CD4-positive, alpha-beta T cell treated with Interleukin-4 for 4 hours (primary cell): Measurements from ENCODE around the gene PSMB10.

Experiments used
- DNase-seq: peaks from one replicate; pipeline ENCODE4 v3.0.0-alpha.2; 2020

PSMB10 gene

DNA sequence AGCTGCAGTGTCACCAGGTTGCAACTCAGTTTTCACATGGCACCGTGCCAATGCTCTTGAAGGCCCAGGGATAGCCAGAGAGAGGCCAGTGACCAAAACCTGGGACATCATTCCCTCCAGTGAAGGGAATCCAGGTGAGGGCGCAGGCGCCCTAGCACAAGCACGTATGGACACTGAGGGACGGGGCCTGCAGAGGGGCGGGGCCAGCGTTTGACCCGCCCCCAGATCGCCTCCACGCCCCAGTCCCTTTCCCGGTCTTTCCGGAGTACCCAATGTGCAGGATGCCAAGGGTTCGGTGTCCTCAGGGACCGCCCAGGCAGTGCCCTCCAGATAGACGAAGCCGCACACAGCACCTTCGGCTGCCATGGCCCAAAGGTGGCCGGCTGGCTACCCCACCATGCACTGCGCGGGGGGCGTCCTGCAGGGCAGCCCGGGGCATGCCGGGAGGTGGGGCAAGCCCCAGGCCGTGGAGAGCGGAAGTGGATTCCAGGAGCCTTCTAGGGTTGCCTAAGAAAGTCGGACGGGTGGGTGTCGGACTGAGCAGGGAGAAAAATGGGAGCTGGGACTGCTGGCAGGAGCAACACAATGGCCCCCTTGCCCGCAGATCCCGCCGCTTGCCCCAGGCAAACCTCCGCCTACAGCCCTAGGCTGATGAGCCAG, 27.1 kb upstream of the PSMB10 start:
- no peak for DNase-seq

DNA sequence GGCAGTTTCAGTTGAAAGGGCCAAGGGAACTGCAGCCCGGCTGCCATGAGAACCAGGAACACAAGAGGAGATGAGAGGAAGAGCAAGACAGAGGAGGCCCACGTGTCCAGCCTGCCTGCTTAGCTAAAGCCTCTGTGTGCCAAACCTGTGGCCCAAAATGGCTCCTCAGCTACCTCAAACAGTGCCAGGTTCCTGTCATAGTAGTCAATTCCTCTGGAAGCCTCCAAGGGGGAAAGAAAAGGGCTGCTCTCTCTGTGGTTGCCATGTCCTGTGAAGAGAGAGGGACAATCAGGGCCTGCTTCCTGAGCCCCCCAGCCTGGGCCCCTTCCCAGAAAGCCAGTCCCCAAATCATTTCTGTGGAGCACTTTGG, 26.6 kb upstream of the PSMB10 start:
- no peak for DNase-seq

DNA sequence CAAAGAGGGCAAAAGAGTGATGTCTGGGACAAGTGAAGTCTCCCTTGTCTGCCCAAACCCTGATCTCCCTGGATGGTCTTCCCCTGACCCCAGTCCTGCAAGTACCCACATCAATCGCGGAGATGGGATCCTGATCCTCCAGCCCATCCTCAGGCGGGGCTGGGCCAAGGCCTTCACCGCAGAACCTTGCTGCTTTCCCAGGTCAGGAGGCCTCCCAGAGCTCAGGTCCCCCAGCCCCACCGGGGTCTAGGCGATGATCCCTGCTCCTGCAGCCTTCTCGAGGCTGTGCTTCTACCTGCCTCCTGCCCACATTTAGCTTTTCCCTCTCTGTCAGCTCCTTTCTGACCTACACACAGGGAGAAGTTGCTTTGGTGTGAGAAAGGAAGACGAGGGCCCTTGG, 25.5 kb upstream of the PSMB10 start:
- DNase-seq, result no peak

GRCh38 chr16:67961551-67961957, 24.9 kb upstream of the PSMB10 start:
- DNase-seq, result no peak

DNA sequence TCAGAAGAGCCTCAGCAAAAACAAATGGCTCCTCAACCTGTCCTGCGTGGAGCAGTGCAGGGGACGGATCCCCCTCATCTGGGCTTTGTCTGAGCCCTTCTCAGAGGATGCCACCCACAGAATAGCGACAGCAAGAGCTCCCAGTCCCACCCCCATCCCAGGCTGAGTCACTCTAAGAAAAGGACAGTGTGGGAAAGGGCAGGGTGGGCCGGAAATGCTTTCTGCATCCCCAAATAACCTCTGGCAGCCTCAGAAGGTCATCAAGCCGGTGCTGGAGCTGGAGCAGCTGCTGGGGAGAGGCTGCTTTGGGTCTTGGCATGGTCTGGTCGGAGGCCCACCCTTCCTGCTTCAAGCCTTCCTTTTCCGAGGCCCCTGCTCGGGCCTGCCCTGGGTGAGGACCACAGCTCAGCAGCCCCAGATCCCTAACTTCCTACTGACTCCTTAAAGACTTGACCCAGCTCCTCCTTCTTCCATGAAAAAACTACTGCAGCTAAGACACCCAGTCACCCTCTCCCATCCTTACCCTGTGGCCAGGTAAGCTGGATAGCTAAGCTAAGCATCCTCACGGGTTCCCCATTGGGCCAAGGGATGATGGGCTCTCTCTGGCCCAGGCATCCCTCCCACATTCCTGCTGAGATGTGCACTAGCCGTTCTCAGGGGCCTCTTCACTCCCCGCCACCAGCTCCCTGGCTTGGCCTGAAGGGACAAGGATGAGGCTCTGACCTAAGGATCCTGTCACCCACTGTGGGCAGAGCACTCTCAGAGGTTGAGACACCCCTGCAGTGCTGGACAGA, 23.1 kb upstream of the PSMB10 start:
- DNase-seq, result no peak

DNA sequence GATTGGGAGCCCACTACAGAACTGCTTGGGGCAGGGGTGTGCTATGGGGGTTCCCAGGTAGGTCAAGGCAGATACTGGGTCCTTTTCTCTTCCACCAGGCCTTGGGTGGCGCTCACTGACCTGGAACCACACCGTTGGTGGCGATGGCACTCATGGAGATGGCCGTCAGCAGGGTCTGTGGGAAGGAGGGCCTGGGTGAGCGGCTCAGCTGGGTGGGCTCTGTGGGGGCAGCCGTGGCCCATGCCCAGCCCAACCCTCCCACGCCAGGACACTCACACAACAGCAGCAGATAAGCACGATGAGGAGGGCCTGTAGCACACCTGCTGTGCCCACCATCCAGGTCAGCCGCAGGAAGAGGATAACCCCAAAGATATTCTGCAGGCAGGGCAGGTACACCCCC, 21.0 kb upstream of the PSMB10 start:
- no peak for DNase-seq

GRCh38 chr16:67954421-67955196, 18.0 kb upstream of the PSMB10 start:
- no peak for DNase-seq

DNA sequence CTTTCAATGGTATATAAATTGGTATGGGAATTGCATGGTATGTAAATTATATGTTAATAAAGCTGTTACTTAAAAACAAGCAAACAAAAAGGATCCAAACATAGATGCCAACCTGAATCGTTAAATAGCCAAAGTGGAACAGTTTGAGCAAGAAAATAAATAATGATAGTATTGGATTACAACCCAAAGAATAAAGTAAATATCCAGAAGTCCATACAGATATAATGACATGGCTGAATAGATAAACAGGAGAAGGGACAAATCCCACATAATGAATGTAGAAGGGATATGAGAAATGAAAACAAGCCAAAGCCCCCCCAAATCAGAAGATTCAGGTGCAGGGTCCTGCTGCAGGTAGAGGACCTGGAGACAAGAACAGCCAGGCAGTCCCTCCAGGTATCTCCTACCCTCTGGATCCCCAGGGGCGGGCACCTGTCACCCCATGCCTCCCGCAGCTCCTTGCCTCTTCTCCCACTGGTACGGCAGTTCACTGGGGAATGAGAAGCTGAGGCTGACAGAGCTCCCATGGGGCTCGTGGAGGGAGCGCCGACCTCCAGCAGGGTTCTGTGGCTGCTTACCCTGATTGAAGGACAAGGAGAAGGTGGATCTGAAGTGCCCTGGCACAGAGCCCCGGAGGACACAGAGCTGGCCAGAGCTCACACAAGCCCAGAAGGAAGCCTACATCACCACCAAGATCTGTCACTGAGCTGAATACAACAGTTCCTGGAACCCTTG, 17.2 kb upstream of the PSMB10 start:
- no peak for DNase-seq

DNA sequence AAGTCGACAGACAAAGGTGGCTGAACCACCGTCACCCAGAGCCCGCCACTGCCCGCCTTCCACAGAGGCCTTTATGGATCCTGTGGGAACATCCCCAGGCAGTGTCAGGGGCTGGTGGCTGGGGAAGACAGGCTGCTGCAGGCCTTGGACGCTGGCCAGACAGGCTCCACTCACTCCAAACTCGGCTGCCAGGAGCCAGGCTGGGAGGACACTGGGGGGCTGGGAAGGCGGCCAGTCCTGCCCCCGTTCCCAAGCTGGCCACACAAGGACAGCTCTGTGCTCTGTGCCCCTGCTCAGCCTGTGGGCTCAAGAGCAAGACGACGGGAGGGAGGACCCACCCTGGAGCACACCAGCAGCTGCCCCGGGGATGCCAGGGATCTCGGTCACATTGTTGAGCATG, 14.8 kb upstream of the PSMB10 start:
- no peak for DNase-seq

DNA sequence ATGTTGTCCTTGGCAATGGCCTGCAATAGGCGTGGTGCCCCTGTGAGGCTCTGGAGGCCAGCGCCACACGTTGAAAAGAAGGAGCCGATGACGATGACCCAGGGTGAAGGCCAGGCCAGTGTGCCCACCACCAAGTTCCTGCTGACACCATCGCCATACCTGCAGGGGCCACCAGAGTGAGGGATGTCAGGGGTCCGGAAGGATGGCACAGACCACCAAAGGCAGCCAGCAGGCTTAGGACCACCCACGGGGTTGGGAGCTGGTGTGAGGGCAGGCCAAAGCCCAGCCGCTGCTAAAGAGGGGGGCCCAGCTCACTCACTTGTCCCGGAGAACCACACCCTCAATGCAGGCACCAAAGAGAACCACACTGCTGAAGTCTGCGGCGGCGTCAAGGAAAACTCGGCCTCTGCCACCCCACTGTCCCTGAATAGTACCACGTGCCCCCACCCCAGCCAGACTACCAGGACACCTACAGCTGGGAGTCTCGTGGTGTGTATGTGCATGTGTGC, 13.7 kb upstream of the PSMB10 start:
- DNase-seq, result no peak

- no peak for DNase-seq
These were observed 13.0 kb upstream of the PSMB10 start for GRCh38 chr16:67949645-67950044.

DNA sequence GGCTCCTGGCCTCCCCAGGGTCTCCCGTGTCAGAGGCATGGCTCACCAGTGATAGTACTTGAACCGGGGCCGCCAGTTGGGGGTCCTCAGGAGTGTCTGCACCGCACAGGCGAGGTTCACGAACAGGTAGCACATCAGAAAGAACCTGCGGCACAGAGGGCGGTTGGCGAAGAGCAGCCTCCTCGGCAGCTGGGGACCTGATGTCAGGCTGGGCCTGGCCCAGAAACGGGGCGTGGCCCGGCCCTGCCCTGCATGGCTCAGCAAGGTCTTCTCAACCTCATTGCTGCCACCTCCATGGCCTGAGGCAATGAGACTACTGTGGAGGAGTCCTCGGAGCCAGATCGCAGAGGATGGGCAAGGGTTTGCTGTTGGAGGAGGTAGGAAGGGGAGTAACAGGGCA, 11.4 kb upstream of the PSMB10 start:
- DNase-seq, result no peak

DNA sequence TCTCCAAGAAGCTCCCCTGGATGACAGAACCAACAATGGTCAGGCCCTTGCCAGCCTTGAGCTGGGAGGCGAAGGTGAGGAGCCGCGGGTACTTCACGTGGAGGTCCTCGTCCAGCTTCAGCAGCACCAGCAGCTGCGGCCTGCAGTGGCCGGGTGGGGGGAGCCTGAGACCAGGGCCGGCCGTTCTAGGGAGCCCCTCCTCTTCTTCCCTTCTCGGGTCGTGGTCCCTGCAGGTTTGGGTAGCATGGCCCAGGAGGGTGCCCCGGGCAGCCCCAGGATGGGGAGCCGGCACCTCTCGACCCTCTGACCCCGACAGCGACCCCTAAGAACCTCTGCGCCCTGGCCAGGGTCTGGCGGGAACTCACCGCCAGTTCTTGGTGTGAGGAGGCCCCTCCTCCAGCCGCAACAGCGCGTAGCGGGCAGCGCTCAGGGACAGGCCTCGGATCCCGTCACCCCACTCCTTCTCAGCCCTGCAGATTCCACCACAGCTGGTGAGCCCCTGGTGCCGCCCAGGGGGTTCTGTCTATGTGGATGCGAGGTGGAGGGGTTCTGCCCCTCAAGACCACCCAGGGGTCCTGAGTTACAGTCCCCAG, 10.4 kb upstream of the PSMB10 start:
- no peak for DNase-seq

DNA sequence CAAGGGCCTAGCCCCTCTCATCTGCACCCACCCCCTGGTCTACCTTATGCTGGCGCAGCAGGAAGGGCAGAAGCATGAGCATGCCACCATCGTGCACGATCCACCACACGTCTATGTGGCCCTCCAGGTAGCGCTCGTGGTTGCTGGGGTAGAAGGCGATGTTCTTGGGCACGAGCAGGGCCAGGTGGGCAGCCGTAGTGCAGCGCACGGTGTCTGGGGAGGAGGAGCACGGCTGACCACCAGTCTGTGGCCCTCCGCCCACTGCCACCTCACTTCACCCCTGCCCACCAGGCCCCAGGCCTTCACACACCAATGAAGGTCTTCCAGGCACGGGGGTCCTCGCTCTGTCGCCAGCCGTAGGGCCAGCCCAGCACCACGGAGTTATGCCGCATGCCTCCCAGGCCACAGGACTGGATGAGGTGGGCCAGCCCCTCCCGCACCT, 9.5 kb upstream of the PSMB10 start:
- no peak for DNase-seq

GRCh38 chr16:67945392-67945933, 8.8 kb upstream of the PSMB10 start:
- no peak for DNase-seq

GRCh38 chr16:67944690-67945391, 8.2 kb upstream of the PSMB10 start:
- no peak for DNase-seq

GRCh38 chr16:67943619-67944504, 7.2 kb upstream of the PSMB10 start, which contains the start of gene LCAT:
Gene LCAT, minus strand, starts transcription at chr16:67944120. Its CDS starts 19 bp downstream, at chr16:67944101.
- DNase-seq, result no peak

GRCh38 chr16:67943256-67943618, 6.6 kb upstream of the PSMB10 start:
- DNase-seq, result no peak

GRCh38 chr16:67942510-67943255, 6.0 kb upstream of the PSMB10 start:
- DNase-seq, result no peak

- DNase-seq, result peak; percentile 22
These were observed 5.5 kb upstream of the PSMB10 start for GRCh38 chr16:67942200-67942509.
